KMS-11 (cell line): Measurements from ENCODE around the gene RXRA.

ENCODE experiments used
- H2AFZ ChIP-seq: fragments of 200-600 bp; sonication (generic); 2 replicates; pipeline ENCODE4 v1.6.1; 2016; ENCODE audit warnings: antibody characterized with exemption, mixed run types, low read depth
- H3K27ac ChIP-seq: fragments of 200-600 bp; sonication (generic); 2 replicates; pipeline ENCODE4 v1.6.1; 2016; ENCODE audit warnings: mild to moderate bottlenecking, mixed run types
- H3K27me3 ChIP-seq: fragments of 200-600 bp; sonication (generic); 2 replicates; pipeline ENCODE4 v1.6.1; 2017; ENCODE audit warnings: mild to moderate bottlenecking, low read depth, mixed run types, moderate library complexity; ENCODE audit not compliant: insufficient read depth
- H3K36me3 ChIP-seq: fragments of 200-600 bp; sonication (generic); 2 replicates; pipeline ENCODE4 v1.6.1; 2017; ENCODE audit warnings: mild to moderate bottlenecking, mixed run types; ENCODE audit not compliant: insufficient read depth
- H3K4me1 ChIP-seq: fragments of 200-600 bp; sonication (generic); 2 replicates; pipeline ENCODE4 v1.6.1; 2016; ENCODE audit warnings: mild to moderate bottlenecking, low read depth, mixed run types; ENCODE audit not compliant: poor library complexity, severe bottlenecking
- H3K4me2 ChIP-seq: fragments of 200-600 bp; sonication (generic); 2 replicates; pipeline ENCODE4 v1.7.0; 2016; ENCODE audit warnings: mild to moderate bottlenecking, mixed run types
- H3K4me3 ChIP-seq: fragments of 200-600 bp; sonication (generic); IDR thresholded peaks from 2 replicates; pipeline ENCODE4 v1.6.1; 2017; ENCODE audit warnings: low read depth, low read length, mixed read lengths; ENCODE audit not compliant: insufficient read depth
- H3K79me2 ChIP-seq: fragments of 200-600 bp; sonication (generic); 2 replicates; pipeline ENCODE4 v1.6.1; 2016; ENCODE audit warnings: low read depth, mixed run types; ENCODE audit not compliant: insufficient read depth
- H3K9ac ChIP-seq: fragments of 200-600 bp; sonication (generic); 2 replicates; pipeline ENCODE4 v1.6.1; 2016; ENCODE audit warnings: mild to moderate bottlenecking, mixed run types
- H4K20me1 ChIP-seq: fragments of 200-600 bp; sonication (generic); 2 replicates; pipeline ENCODE4 v1.6.1; 2016; ENCODE audit warnings: mild to moderate bottlenecking, mixed run types; ENCODE audit not compliant: insufficient read depth
- TF ChIP-seq, protein P1 (sequence below): fragments of 200-600 bp; sonication (generic); conservative IDR thresholded peaks from 2 replicates; pipeline ENCODE4 v1.6.1; 2017; ENCODE audit warnings: low read depth, mild to moderate bottlenecking, antibody characterized with exemption, low read length, moderate library complexity, mixed read lengths

The RXRA gene

DNA sequence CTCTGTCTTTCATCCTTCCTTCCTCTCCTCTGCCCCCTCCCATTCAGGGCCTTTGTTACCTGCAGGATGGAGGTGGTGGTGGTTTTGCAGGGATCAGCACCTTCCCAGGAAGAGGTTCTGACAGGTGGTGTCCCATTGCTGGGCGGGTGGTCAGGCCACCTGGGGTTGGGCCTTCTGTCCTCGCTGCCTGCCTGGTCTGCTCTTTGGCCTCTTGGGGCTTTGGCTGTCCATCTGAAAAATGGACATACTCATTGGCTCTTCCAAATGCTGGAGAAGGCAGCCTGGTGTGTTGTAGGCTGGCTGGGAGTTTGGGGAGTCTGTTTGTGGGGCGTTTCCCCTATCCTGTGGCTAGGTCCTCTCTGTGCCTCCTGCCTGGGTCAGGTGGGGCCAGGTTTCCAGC is 4.3 kb downstream of the RXRA start:
- Histone ChIP-seq H2AFZ (no peak overlapping the region), H3K9ac (no peak overlapping the region), H3K4me3 (no peak overlapping the region), H3K4me1 (peaks cover 29% of the 10 kb centered on the region), H3K4me2 (peak overlapping the region; percentile 18; the same call in 1 of the 2 replicates), H4K20me1 (0 out of 2 replicates have a peak, but pooled peaks cover 4% of the 10 kb centered on the region), H3K27me3 (no peaks in the 10 kb centered on the region), H3K27ac (no peak overlapping the region), H3K79me2 (peaks cover 58% of the 10 kb centered on the region; the same call in 1 of the 2 replicates), H3K36me3 (no peaks in the 10 kb centered on the region)
- TF ChIP-seq, protein P1, sequence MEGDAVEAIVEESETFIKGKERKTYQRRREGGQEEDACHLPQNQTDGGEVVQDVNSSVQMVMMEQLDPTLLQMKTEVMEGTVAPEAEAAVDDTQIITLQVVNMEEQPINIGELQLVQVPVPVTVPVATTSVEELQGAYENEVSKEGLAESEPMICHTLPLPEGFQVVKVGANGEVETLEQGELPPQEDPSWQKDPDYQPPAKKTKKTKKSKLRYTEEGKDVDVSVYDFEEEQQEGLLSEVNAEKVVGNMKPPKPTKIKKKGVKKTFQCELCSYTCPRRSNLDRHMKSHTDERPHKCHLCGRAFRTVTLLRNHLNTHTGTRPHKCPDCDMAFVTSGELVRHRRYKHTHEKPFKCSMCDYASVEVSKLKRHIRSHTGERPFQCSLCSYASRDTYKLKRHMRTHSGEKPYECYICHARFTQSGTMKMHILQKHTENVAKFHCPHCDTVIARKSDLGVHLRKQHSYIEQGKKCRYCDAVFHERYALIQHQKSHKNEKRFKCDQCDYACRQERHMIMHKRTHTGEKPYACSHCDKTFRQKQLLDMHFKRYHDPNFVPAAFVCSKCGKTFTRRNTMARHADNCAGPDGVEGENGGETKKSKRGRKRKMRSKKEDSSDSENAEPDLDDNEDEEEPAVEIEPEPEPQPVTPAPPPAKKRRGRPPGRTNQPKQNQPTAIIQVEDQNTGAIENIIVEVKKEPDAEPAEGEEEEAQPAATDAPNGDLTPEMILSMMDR = no peak

DNA sequence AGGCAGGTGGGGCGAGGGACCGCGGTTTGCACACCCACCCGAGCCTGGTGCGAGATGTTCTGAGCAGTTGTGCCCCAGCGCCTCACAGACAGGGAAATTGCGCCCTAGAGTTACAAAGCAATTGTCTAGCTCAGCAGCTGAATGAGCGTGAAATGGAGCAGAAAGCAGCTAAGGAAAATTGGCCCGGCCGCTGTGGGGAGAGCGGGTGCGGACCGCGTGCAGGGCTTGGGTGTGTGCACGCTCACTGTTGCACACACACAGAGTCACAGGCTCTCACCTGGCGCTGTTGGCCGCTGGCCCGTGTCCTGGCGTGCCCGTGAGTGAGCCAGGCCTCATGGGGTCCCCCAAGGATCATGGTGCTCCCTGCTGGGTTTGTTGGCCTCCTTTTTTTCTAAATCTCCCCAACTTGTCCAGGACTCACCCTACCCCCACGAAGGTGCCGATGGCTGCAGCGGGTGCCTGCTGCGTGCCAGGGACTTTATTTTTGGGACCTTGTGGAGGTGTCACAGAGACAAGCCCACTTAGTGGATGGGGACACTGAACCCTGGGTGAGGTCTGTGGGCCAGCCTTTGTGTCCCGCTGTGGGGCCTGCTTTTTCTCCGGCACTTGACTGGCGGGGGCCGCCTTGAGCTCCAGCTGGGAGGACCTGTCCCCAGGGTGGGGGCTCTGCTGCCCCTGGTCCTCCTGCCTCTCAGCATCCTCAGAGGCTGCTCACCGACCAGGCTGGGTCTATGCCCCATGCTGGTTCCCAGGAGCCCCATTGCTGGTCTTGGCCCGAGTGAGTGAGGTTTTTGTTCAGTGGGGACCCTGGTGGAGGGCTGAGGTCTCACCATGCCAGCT is 5.2 kb downstream of the RXRA start:
- Histone ChIP-seq H2AFZ (no peak overlapping the region), H4K20me1 (0 out of 2 replicates have a peak, but pooled peaks cover 4% of the 10 kb centered on the region), H3K36me3 (no peaks in the 10 kb centered on the region), H3K9ac (no peak overlapping the region), H3K4me2 (no peak overlapping the region), H3K79me2 (peaks cover 58% of the 10 kb centered on the region; the same call in 1 of the 2 replicates), H3K4me3 (no peak overlapping the region), H3K27ac (no peak overlapping the region), H3K27me3 (no peaks in the 10 kb centered on the region), H3K4me1 (peaks cover 29% of the 10 kb centered on the region)
- TF ChIP-seq, protein P1 = no peak

DNA sequence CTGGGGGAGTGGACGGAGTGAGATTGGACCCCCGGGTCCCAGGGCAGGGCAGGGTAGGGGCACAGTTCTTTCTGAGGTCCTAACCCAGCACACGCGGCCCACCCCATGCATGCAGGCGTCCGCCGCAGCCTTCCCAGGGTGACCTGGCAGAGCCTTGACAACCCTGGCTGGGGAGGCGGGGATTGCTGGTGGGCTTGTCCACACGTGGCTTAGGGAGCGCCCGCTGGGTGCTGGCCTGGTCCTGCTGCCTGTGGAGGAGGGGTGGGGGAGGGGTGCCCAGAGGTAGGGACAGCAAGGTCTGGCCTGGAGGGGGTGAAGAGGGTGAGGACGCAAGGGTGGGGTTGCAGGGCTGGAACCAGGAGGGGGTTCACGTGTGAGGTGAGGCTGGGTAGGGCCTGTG is 6.0 kb downstream of the RXRA start:
- peaks cover 55% of the 10 kb centered on the region; the same call in 1 of the 2 replicates for H3K79me2 ChIP-seq
- H3K4me1 ChIP-seq = peaks cover 29% of the 10 kb centered on the region
- no peak overlapping the region for H3K4me2 ChIP-seq
- TF ChIP-seq, protein P1 = no peak
- H3K36me3 ChIP-seq = no peaks in the 10 kb centered on the region
- no peak overlapping the region for H3K27ac ChIP-seq
- 0 out of 2 replicates have a peak, but pooled peaks cover 4% of the 10 kb centered on the region for H4K20me1 ChIP-seq
- no peaks in the 10 kb centered on the region for H3K27me3 ChIP-seq
- no peak overlapping the region for H3K9ac ChIP-seq
- no peak overlapping the region for H2AFZ ChIP-seq
- no peak overlapping the region for H3K4me3 ChIP-seq

DNA sequence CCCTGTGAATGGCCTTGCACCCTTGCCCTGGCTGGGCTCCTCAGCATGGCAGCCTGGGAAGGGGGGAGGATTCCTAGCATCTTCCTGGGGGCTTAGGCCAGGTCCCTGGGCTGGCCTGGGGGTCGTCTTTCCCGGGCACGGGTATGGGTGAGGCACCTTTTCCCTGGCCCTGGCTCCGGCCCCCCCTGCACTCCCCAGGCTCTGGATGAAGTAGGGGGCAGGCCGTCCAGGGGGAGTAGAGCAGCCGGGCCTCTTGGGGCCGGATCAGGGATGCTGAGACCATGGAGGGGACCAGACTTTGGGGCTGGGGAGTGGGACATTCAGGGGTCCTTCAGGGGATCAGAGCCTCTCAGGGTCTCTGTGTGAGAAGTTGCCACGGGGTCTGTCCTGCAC is 6.6 kb downstream of the RXRA start:
- peaks cover 49% of the 10 kb centered on the region; the same call in 1 of the 2 replicates for H3K79me2 ChIP-seq
- no peak overlapping the region for H3K4me2 ChIP-seq
- no peak overlapping the region for H3K9ac ChIP-seq
- H4K20me1 ChIP-seq = 0 out of 2 replicates have a peak, but pooled peaks cover 4% of the 10 kb centered on the region
- H3K4me1 ChIP-seq = peaks cover 25% of the 10 kb centered on the region
- no peak overlapping the region for H3K27ac ChIP-seq
- H2AFZ ChIP-seq = no peak overlapping the region
- H3K4me3 ChIP-seq = no peak overlapping the region
- TF ChIP-seq, protein P1 = no peak
- no peaks in the 10 kb centered on the region for H3K27me3 ChIP-seq
- H3K36me3 ChIP-seq = no peaks in the 10 kb centered on the region
